Measurements from ENCODE around the gene MOV10L1.

The MOV10L1 gene

DNA sequence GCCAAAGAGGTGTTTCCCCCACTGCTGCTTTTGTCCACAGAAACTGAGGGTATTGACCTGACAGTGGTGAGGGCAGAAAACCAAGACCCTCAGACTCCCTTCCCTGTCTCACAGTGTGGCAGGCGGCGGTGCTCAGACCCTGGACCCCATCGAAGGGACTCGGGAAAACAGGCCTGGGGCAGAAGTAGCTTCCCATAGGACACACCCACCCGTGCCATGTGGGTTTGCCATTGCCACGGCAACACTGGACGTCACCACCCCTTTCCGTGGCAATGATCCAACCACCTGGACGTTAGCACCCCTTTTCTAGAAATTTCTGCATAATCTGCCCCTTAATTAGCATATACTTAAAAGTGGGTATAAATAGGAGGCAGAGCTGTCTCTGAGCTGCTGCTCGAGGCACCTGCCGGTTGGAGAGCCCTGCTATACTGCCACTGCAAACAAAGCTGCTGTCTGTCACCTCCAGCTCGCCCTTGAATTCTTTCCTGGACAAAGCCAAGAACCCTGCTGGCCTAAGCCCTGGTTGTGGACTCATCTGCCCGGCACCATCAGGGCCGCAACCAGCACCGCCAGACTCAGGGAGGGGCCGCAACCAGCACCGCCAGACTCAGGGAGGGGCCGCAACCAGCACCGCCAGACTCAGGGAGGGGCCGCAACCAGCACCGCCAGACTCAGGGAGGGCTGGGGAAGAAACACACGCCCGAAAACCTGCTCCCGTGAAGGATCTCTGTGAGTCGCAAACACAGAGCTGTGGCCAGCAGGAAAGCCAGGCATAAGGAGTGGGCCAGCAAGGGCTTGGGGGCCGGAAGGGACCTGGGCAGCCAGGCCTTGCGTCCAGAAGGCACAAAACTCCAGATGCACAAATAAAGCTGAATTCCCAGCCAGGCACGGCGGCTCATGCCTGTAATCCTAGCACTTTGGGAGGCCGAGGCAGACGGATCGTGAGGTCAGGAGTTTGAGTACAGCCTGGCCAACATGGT lies 15.0 kb upstream of the MOV10L1 start:
- TF ChIP-seq, protein P1, sequence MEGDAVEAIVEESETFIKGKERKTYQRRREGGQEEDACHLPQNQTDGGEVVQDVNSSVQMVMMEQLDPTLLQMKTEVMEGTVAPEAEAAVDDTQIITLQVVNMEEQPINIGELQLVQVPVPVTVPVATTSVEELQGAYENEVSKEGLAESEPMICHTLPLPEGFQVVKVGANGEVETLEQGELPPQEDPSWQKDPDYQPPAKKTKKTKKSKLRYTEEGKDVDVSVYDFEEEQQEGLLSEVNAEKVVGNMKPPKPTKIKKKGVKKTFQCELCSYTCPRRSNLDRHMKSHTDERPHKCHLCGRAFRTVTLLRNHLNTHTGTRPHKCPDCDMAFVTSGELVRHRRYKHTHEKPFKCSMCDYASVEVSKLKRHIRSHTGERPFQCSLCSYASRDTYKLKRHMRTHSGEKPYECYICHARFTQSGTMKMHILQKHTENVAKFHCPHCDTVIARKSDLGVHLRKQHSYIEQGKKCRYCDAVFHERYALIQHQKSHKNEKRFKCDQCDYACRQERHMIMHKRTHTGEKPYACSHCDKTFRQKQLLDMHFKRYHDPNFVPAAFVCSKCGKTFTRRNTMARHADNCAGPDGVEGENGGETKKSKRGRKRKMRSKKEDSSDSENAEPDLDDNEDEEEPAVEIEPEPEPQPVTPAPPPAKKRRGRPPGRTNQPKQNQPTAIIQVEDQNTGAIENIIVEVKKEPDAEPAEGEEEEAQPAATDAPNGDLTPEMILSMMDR (conservative IDR thresholded peaks at IDR 0.05; ENCODE audit: low read length) = no peak
- no peak for DNase-seq (ENCODE audit: low read depth)
- no peak overlapping the region for H3K4me3 ChIP-seq (ENCODE audit: low read length)

DNA sequence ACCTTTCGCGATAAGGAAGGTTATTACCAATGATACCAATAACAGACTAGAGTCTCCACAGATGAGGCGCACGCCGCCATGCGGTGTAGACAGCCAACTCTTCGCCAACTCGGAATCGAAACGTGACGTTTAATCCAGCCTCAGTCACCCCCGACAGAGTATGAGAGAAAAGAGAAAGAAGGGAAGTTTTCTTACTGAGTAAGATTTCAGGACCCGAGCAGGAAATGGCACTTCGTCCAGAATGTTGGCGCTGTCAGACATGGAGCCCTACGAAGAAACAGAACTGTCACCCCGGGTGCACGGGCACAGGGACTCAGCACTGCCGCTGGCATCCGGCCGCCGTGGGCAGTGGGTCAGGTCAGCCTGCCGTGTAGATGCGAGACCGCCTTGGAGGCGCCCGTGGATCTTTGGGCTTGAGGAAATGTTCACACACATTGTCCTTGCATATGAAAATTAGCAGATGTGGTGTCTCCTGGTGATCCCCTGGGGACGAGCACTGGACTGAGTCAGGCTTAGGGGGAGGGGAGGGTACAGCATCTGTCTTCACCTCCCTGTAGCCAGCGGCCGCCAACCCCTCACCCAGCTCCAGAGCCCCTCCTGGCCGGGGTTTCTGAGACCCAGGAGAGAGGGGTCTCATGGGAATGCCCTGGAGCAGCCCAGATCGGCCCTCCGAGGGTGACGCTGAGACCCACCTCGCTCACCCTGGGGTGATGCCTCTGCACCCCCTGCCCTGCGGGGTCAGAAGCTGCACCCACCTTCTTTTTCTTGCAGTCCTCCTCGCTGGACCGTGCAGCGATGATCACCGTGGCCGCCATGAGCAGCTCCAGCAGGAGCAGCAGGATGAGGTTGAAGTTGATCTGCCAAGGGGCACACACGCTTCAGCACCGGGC lies 12.9 kb upstream of the MOV10L1 start:
- H3K4me3 ChIP-seq (ENCODE audit: low read length) = no peak overlapping the region
- no peak for DNase-seq (ENCODE audit: low read depth)
- TF ChIP-seq, protein P1 (conservative IDR thresholded peaks at IDR 0.05; ENCODE audit: low read length) = no peak

DNA sequence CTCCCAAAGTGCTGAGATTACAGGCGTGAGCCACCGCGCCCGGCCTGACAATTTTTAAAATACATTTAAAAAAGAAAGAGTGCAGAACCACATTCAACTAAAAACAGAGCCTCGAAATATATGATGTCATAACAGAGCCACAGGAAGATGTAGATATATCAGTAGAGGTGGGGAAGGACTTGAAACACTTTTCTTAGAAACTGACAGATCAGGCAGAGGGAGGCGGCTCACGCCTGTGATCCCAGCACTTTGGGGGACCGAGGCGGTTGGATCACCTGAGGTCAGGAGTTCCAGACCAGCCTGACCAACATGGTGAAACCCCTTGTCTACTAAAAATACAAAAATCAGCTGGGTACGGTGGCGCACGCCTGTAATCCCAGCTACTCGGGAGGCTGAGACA lies 11.6 kb upstream of the MOV10L1 start:
- TF ChIP-seq, protein P1 (conservative IDR thresholded peaks at IDR 0.05; ENCODE audit: low read length) = no peak
- no peak for DNase-seq (ENCODE audit: low read depth)
- no peak overlapping the region for H3K4me3 ChIP-seq (ENCODE audit: low read length)

DNA sequence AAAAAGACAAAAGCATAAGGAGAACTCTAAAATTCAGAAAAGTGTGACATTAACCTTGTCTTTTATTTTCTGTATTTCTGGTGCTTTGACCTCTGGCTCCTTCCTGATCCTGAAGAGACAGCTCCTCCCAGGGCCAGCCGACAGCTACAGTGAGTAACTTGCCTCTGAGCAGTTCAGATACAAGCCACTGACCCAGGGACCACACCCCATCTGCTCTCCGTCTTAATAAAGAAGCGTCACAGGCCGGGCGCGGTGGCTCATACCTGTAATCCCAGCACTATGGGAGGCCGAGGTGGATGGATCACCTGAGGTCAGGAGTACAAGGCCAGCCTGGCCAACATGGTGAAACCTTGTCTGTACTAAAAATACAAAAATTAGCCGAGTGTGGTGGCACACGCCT lies 11.0 kb upstream of the MOV10L1 start:
- TF ChIP-seq, protein P1 (conservative IDR thresholded peaks at IDR 0.05; ENCODE audit: low read length) = no peak
- no peak overlapping the region for H3K4me3 ChIP-seq (ENCODE audit: low read length)
- no peak for DNase-seq (ENCODE audit: low read depth)

DNA sequence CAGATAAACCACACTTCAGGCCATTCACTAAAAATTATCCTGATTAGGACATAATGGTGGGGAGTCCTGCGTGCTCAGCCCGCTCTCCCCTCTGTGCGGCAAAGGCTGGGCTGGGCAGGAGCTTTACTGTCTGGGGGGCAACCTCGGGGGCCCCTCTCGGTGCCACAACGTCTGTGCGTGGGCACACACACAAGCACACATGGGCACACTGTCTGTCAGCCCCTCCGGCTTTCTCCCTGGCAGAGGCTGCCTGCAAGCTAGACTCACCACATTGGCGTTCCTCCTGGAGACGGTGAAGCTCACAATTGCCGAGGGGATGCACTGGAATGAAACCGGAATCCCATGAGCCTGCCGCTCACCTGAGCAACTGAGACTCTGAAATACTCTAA lies 9.7 kb upstream of the MOV10L1 start:
- DNase-seq (ENCODE audit: low read depth) = no peak
- no peak overlapping the region for H3K4me3 ChIP-seq (ENCODE audit: low read length)
- TF ChIP-seq, protein P1 (conservative IDR thresholded peaks at IDR 0.05; ENCODE audit: low read length) = no peak

DNA sequence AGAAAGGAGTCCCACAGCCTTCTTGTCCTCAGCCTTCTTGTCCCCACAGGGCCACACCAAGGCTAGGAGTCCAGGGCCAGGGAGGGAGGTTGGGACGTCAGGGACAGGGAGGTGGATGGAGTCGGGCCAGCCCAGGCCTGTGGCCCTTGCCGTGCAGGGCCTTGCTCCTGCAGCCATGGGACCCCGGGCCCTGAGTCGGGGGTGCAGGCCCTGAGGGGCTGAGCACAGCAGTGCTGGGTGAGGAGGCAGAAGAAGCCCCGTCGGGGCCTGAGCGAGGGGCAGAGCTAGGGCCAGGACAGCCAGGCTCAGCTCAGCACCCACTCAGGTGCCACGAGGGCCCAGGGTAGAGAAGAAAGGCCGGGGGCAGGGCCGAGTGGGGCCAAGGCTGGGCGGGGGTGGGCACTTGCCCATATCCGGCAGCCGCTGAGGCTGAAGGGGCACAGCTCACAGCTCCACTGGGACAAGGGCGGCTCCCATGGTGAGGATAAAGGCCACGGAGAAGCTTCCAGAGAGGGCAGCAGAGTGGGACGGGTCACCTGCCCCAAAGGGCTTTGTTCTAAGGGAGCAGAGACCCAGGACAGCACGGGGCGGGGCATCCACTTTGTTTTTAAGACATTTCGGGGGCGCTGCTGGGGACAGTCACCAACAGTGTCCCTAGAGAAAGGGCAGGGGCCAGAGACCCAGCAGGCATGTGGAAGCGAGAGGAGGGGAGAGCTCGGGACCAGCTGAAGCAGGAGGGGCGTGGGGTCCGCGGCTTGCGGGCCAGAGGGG lies 8.2 kb upstream of the MOV10L1 start:
- H3K4me3 ChIP-seq (ENCODE audit: low read length) = no peak overlapping the region
- no peak for DNase-seq (ENCODE audit: low read depth)
- TF ChIP-seq, protein P1 (conservative IDR thresholded peaks at IDR 0.05; ENCODE audit: low read length) = no peak

All from AG10803 (cell line).